ENCODE results near the gene SLC39A11.
"Not testable (repeated sequence)": the region's sequence is repeated elsewhere in the genome, so short reads cannot be mapped to it uniquely, and the experiment has no call there.

The SLC39A11 gene

GRCh38 chr17:72822358-72823023, 270.0 kb downstream of the SLC39A11 start:
- no peak for DNase-seq

GRCh38 chr17:72816406-72816805, 276.1 kb downstream of the SLC39A11 start:
- DNase-seq = no peak

GRCh38 chr17:72813481-72813880, 279.0 kb downstream of the SLC39A11 start:
- no peak for DNase-seq

- no peak for DNase-seq
Measured at GRCh38 chr17:72812823-72813222, 279.7 kb downstream of the SLC39A11 start.

- no peak for DNase-seq
Measured at GRCh38 chr17:72811976-72812687, 280.4 kb downstream of the SLC39A11 start.

GRCh38 chr17:72810991-72811508, 281.4 kb downstream of the SLC39A11 start:
- DNase-seq = no peak

GRCh38 chr17:72806011-72806410, 286.5 kb downstream of the SLC39A11 start:
- DNase-seq = no peak

- DNase-seq = no peak
Measured at GRCh38 chr17:72804949-72805707, 287.4 kb downstream of the SLC39A11 start.

- no peak for DNase-seq
Measured at GRCh38 chr17:72802726-72803125, 289.8 kb downstream of the SLC39A11 start.

GRCh38 chr17:72797142-72797541, 295.3 kb downstream of the SLC39A11 start:
- no peak for DNase-seq

- DNase-seq = no peak
Measured at GRCh38 chr17:72795941-72796340, 296.5 kb downstream of the SLC39A11 start.

GRCh38 chr17:72794152-72794551, 298.3 kb downstream of the SLC39A11 start:
- no peak for DNase-seq

- DNase-seq = no peak
Measured at GRCh38 chr17:72792771-72793170, 299.7 kb downstream of the SLC39A11 start.

GRCh38 chr17:72790190-72790589, 302.3 kb downstream of the SLC39A11 start:
- no peak for DNase-seq

- DNase-seq = no peak
Measured at GRCh38 chr17:72789711-72790110, 302.8 kb downstream of the SLC39A11 start.

GRCh38 chr17:72788950-72789585, 303.4 kb downstream of the SLC39A11 start:
- DNase-seq = no peak

GRCh38 chr17:72786209-72786608, 306.3 kb downstream of the SLC39A11 start:
- no peak for DNase-seq

- DNase-seq = no peak
Measured at GRCh38 chr17:72782985-72783701, 309.3 kb downstream of the SLC39A11 start.

- DNase-seq = not testable (repeated sequence)
Measured at GRCh38 chr17:72782437-72782836, 310.1 kb downstream of the SLC39A11 start.

- DNase-seq = no peak
Measured at GRCh38 chr17:72778169-72779151, 314.0 kb downstream of the SLC39A11 start.

GRCh38 chr17:72775919-72776318, 316.6 kb downstream of the SLC39A11 start:
- no peak for DNase-seq
